Spleen (tissue), 11 donors: ENCODE results near the gene B4GALT6. TPM values are rescaled to one million over a fixed set of nuclear protein-coding genes. Genes with fewer than 3 reads are reported as not detected.

ENCODE experiments used
- DNase-seq: peaks from one replicate; pipeline ENCODE4 v3.0.0-alpha.2; 2020
- H3K27ac ChIP-seq, 8 donors: fragments of 200-600 bp; sonication (generic) in 7 of 8; 1 replicate in 4 of 8; 2 replicates in 4 of 8; pipeline versions ENCODE4 v1.5.0 to v1.8.0; 2016 to 2021; ENCODE audit warnings: inconsistent platforms in 4 of 8, mild to moderate bottlenecking in 4 of 8, moderate library complexity in 1 of 8
- H3K27me3 ChIP-seq, 7 donors: fragments of 200-600 bp; sonication (generic) in 6 of 7; replicated peaks in 1 of 7; 1 replicate in 4 of 7; 2 replicates in 3 of 7; pipeline versions ENCODE4 v1.5.0 to v1.8.0; 2016 to 2021; ENCODE audit warnings: inconsistent platforms in 3 of 7, mild to moderate bottlenecking in 1 of 7
- H3K36me3 ChIP-seq, 6 donors: fragments of 200-600 bp; sonication (generic) in 5 of 6; 1 replicate in 4 of 6; 2 replicates in 2 of 6; pipeline versions ENCODE4 v1.5.0 to v1.8.0; 2016 to 2021; ENCODE audit warnings: inconsistent platforms in 2 of 6
- H3K4me1 ChIP-seq, 6 donors: fragments of 200-600 bp; sonication (generic) in 5 of 6; 1 replicate in 3 of 6; 2 replicates in 3 of 6; pipeline versions ENCODE4 v1.5.0 to v1.8.0; 2016 to 2021; ENCODE audit warnings: inconsistent platforms in 3 of 6
- H3K4me3 ChIP-seq, 8 donors: fragments of 200-600 bp; sonication (generic) in 7 of 8; 1 replicate in 4 of 8; 2 replicates in 4 of 8; pipeline versions ENCODE4 v1.5.0 to v1.8.0; 2016 to 2021; ENCODE audit warnings: inconsistent platforms in 4 of 8, mild to moderate bottlenecking in 4 of 8, moderate library complexity in 2 of 8
- H3K9me3 ChIP-seq, 8 donors: fragments of 200-600 bp; sonication (generic) in 7 of 8; 1 replicate in 4 of 8; 2 replicates in 4 of 8; pipeline versions ENCODE4 v1.5.0 to v1.8.0; 2016 to 2021; ENCODE audit warnings: inconsistent platforms in 4 of 8
- POLR2A ChIP-seq, 3 donors: fragments of 450-650 bp; IDR thresholded peaks; one replicate each; pipeline ENCODE4 v1.5.1; 2017; ENCODE audit warnings: antibody characterized with exemption in 3 of 3, mild to moderate bottlenecking in 1 of 3
- POLR2AphosphoS5 ChIP-seq, 3 donors: sonication (generic); formaldehyde crosslinking; IDR thresholded peaks; one replicate each; pipeline ENCODE4 v1.5.1; 2017; ENCODE audit warnings: antibody characterized with exemption in 3 of 3
- WGBS, 5 donors: extraction: QIAGEN DNeasy Blood & Tissue Kit in 3 of 5; methylation state at CpG; one replicate each; pipeline versions ENCODE4 v1.1.5 to v1.1.7; 2013 to 2018; 5-methylcytosine and 5-hydroxymethylcytosine counted together
- intact Hi-C: fragments of 100-400 bp; cut with DNase I; formaldehyde crosslinking; loops from one replicate; pipeline ENCODE4 v1.15.0; 2023; ENCODE audit warnings: low total_unique reads
- polyA plus RNA-seq, 3 donors: library from polyadenylated mRNA; stranded (reverse); fragments of 200-250 nt; gene quantifications; one replicate each; pipeline ENCODE4 v1.2.1, GENCODE V29; 2013
- total RNA-seq, 7 donors: library from RNA; depleted of rRNA in 3 of 7; stranded (reverse); fragments of >200 nt in 3 of 7; fragmentation: NEBNext Ultra II Directional in 4 of 7; extraction: Animal tissue kit (Norgen Biotek cat#: 25700) in 4 of 7; gene quantifications; one replicate each; pipeline versions ENCODE4 v1.1.0 to v1.2.1, GENCODE V29; 2016 to 2021
- TF ChIP-seq, protein P1 (sequence below), 11 experiments: fragments of 200-600 bp in 7 of 11; fragments of 450-650 bp in 4 of 11; sonication (generic) in 4 of 11; IDR thresholded peaks in 8 of 11; conservative IDR thresholded peaks in 3 of 11; 1 replicate in 7 of 11; 2 replicates in 4 of 11; pipeline versions ENCODE4 v1.4.0 to v1.8.0; 2016 to 2021; ENCODE audit warnings: antibody characterized with exemption in 11 of 11, inconsistent platforms in 4 of 11, mild to moderate bottlenecking in 1 of 11
- donor health status: healthy with polysubstance abuse.
- donor health status: DM: no; HTN: no; CAD: no; lungs with moderate emphysema.
- donor health status: DM: no; HTN: no; CAD: no.
- donor health status: Bipolar disorder and iron deficiency.
- donor health status: healthy.
- donor health status: DM: no; HTN: no; CAD: no.
- donor health status: DM: yes; HTN: yes; CAD: no.

B4GALT6 gene
- total and polyA plus RNA-seq, 10 donors: 0.42 to 9.1 (median 3.7) TPM

DNA sequence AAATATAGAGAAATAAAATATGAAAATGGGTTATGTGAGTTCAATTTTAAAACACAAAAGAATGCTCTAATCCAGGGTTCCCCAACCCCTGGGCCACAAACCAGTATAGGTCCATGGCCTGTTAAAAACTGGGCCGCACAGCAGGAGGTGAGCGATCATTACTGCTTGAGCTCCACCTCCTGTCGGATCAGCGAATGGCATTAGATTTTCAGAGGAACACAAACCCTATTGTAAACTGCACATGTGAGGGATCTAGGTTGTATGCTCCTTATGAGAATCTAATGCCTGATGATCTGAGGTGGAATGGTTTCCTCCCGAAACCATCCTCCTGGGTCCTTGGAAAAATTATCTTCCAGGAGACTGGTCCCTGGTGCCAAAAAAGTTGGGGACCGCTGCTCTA lies 58.0 kb downstream of the B4GALT6 start:
- H3K27ac ChIP-seq: no peak overlapping the region
- TF ChIP-seq POLR2AphosphoS5 (IDR thresholded peaks at IDR 0.05): no peak
- no peak for TF ChIP-seq POLR2A (IDR thresholded peaks at IDR 0.05)
- TF ChIP-seq, protein P1, sequence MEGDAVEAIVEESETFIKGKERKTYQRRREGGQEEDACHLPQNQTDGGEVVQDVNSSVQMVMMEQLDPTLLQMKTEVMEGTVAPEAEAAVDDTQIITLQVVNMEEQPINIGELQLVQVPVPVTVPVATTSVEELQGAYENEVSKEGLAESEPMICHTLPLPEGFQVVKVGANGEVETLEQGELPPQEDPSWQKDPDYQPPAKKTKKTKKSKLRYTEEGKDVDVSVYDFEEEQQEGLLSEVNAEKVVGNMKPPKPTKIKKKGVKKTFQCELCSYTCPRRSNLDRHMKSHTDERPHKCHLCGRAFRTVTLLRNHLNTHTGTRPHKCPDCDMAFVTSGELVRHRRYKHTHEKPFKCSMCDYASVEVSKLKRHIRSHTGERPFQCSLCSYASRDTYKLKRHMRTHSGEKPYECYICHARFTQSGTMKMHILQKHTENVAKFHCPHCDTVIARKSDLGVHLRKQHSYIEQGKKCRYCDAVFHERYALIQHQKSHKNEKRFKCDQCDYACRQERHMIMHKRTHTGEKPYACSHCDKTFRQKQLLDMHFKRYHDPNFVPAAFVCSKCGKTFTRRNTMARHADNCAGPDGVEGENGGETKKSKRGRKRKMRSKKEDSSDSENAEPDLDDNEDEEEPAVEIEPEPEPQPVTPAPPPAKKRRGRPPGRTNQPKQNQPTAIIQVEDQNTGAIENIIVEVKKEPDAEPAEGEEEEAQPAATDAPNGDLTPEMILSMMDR (IDR thresholded peaks at IDR 0.05 in 8 of 11, conservative IDR thresholded peaks at IDR 0.05 in 3 of 11): no peak
- no peaks in the 10 kb centered on the region for H3K27me3 ChIP-seq
- H3K4me3 ChIP-seq: no peak overlapping the region
- no peaks in the 10 kb centered on the region for H3K4me1 ChIP-seq
- no peaks in the 10 kb centered on the region for H3K36me3 ChIP-seq
- 94 to 97% (median 97%) methylated on average over 6 of the region's 6 CpGs for WGBS, 5 donors
- intact Hi-C loops: no loop called here
- DNase-seq: no peak
- H3K9me3 ChIP-seq: no peaks in the 10 kb centered on the region

DNA sequence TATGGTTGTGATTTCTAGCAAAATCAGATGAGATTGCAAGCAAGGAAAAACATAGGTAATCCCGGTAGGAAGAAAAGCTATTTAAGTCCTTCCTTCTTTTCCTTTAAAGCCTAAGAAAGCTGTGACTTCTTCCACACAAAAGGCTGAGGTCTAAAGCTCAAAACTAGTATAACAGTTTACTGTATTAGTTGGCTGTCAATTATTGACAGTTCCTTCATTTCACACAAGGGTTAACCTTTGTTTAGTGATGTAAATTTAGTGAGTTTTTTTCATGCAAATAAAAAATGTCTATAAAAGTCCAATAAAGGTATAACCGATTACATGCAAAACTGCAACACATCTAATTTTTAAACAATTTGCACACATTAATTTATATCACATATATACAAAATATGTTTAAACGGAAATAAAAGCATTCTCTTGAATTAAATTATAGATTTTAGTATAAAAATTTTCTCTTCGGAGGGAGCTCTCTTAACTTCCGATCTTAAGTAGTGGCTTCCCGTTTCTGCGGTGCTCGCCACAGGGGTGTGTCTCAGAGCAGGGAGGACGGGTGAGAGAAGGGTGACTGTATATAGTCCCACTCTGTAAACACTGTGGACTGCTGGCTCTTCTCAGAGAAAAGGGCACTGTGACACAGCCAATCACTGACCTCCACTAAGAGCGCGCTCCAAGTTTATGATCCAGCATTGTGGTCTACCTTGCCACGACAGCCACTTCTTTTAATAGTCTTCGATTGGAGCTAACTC lies 59.3 kb downstream of the B4GALT6 start:
- TF ChIP-seq, protein P1 (IDR thresholded peaks at IDR 0.05 in 8 of 11, conservative IDR thresholded peaks at IDR 0.05 in 3 of 11): no peak
- no peak for TF ChIP-seq POLR2AphosphoS5 (IDR thresholded peaks at IDR 0.05)
- no peak for TF ChIP-seq POLR2A (IDR thresholded peaks at IDR 0.05)
- DNase-seq: no peak
- no peak overlapping the region for H3K27ac ChIP-seq
- H3K27me3 ChIP-seq: no peaks in the 10 kb centered on the region
- WGBS, 5 donors: 83 to 90% (median 84%) methylated on average over 13 of the region's 13 CpGs
- H3K9me3 ChIP-seq: no peaks in the 10 kb centered on the region
- intact Hi-C loops: no loop called here
- H3K36me3 ChIP-seq: no peaks in the 10 kb centered on the region
- no peak overlapping the region for H3K4me3 ChIP-seq
- H3K4me1 ChIP-seq: no peaks in the 10 kb centered on the region

- DNase-seq: no peak
- H3K27ac ChIP-seq: no peak overlapping the region
- no peaks in the 10 kb centered on the region for H3K4me1 ChIP-seq
- no peak for TF ChIP-seq POLR2AphosphoS5 (IDR thresholded peaks at IDR 0.05)
- TF ChIP-seq, protein P1 (IDR thresholded peaks at IDR 0.05 in 8 of 11, conservative IDR thresholded peaks at IDR 0.05 in 3 of 11): no peak
- no peak for TF ChIP-seq POLR2A (IDR thresholded peaks at IDR 0.05)
- intact Hi-C loops: no loop called here
- no peaks in the 10 kb centered on the region for H3K36me3 ChIP-seq
- no peaks in the 10 kb centered on the region for H3K27me3 ChIP-seq
- H3K9me3 ChIP-seq: no peaks in the 10 kb centered on the region
- H3K4me3 ChIP-seq: no peak overlapping the region
These were observed 65.1 kb downstream of the B4GALT6 start for GRCh38 chr18:31619291-31619690.

GRCh38 chr18:31618801-31619200 lies 65.6 kb downstream of the B4GALT6 start:
- Histone ChIP-seq H3K4me1 (no peaks in the 10 kb centered on the region), H3K27me3 (no peaks in the 10 kb centered on the region), H3K9me3 (no peaks in the 10 kb centered on the region), H3K4me3 (no peak overlapping the region), H3K27ac (no peak overlapping the region), H3K36me3 (no peaks in the 10 kb centered on the region)
- TF ChIP-seq POLR2AphosphoS5 (IDR thresholded peaks at IDR 0.05) (no peak), POLR2A (IDR thresholded peaks at IDR 0.05) (no peak)
- TF ChIP-seq, protein P1 (IDR thresholded peaks at IDR 0.05 in 8 of 11, conservative IDR thresholded peaks at IDR 0.05 in 3 of 11): no peak
- intact Hi-C loops: no loop called here
- WGBS, 5 donors: 93 to 97% (median 94%) methylated on average over 5 of the region's 5 CpGs
- DNase-seq: no peak
